Nephron (organoid): Measurements from ENCODE around the gene PHYHD1.

Source experiments
- H3K27ac Mint-ChIP-seq, 3 experiments: 2 replicates each; pipeline ENCODE4 v1.8.0; 2020; ENCODE audit warnings: mixed read lengths in 3 of 3, mild to moderate bottlenecking in 2 of 3, moderate library complexity in 1 of 3
- H3K27me3 Mint-ChIP-seq: 2 replicates; pipeline ENCODE4 v1.8.0; 2021; ENCODE audit warnings: low read depth, mild to moderate bottlenecking, moderate library complexity, mixed read lengths
- H3K36me3 Mint-ChIP-seq: 2 replicates; pipeline ENCODE4 v1.8.0; 2020; ENCODE audit warnings: low read depth, mixed read lengths
- H3K4me1 Mint-ChIP-seq: 2 replicates; pipeline ENCODE4 v1.8.0; 2020; ENCODE audit warnings: mixed read lengths
- H3K4me3 Mint-ChIP-seq, 3 experiments: 2 replicates each; pipeline ENCODE4 v1.8.0; 2020; ENCODE audit warnings: mild to moderate bottlenecking in 3 of 3, mixed read lengths in 3 of 3, moderate library complexity in 2 of 3
- H3K9me3 Mint-ChIP-seq: 2 replicates; pipeline ENCODE4 v1.8.0; 2020; ENCODE audit warnings: mixed read lengths
- CTCF ChIP-seq, 3 experiments: fragments of 200-600 bp; sonication (generic); IDR thresholded peaks; one replicate each; pipeline ENCODE4 v1.5.0; 2021; ENCODE audit warnings: antibody characterized with exemption in 3 of 3; ENCODE audit not compliant: unreplicated experiment in 3 of 3

PHYHD1 gene

DNA sequence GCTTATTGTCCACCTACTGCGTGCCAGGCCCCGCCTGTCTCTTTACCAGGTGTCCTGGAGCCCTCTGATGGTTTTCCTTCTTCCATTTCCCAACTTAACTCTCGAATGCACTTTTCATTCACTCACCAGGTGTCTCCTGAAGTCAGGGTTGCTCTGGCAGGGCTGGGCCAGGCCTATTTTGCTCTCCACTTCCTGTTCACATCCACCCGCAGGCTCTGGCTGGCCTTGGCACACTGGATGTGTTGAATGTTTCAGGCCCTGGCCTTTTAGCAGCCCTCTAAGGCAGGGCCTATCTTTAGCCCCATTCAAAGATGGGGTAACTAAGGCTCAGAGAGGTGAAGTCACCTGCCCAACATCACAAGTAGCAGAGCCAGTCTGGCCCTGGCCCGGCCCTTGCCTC lies 22.4 kb upstream of the PHYHD1 start:
- no peak overlapping the region for H3K4me3 Mint-ChIP-seq
- H3K4me1 Mint-ChIP-seq, result peaks cover 16% of the 10 kb centered on the region
- H3K36me3 Mint-ChIP-seq, result peaks cover 26% of the 10 kb centered on the region

GRCh38 chr9:128898845-128899565 lies 21.8 kb upstream of the PHYHD1 start:
- Mint-ChIP-seq H3K27me3 (peaks cover 3% of the 10 kb centered on the region), H3K4me1 (peaks cover 13% of the 10 kb centered on the region), H3K4me3 (no peak overlapping the region), H3K27ac (peak overlapping the region in 1 of 3 experiments; percentile 13), H3K9me3 (no peaks in the 10 kb centered on the region), H3K36me3 (peaks cover 22% of the 10 kb centered on the region)
- TF ChIP-seq CTCF (IDR thresholded peaks at IDR 0.05; ENCODE audit: unreplicated experiment in 3 of 3), result no peak

More for the DNA sequence above, 22.4 kb upstream of the PHYHD1 start:
- H3K27ac Mint-ChIP-seq, result no peak overlapping the region
- H3K9me3 Mint-ChIP-seq, result no peaks in the 10 kb centered on the region
- peaks cover 3% of the 10 kb centered on the region for H3K27me3 Mint-ChIP-seq
- TF ChIP-seq CTCF (IDR thresholded peaks at IDR 0.05; ENCODE audit: unreplicated experiment in 3 of 3), result no peak

DNA sequence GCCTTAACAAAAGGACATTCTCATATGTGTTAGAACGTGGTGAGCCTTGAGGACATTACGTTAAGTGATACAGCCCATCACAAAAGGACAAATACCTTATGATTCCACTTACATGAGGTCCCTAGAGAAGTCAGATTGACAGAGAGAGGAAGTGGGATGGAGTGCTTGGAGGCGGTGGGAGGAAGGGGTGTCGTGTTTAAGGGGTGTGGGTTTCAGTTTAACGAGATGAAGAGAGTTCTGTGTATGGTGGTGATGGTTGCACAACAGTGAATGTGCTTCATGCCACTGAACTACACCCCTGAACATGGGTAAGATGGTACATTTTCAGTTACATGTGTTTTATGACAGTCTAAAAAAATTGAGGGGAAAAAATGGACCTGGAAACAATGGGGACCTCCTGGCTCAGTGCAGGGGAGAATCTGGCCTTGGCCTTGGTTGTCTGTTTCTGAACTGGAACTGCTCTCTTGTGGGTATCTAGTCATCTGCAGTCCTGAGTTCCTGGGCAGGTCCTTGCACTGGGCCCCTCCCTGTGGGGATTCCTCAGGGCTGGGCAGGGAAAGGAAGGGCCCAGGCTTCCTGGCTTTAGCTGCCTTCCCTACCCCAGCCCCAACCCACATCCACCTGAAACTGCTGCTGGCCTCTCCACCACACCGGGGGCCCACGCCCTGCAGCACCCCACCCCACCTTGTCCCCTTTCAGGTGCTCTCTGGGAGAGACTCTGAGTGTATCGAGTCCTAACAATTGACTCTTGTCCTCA lies 21.0 kb upstream of the PHYHD1 start:
- H3K4me1 Mint-ChIP-seq, result peaks cover 12% of the 10 kb centered on the region
- no peaks in the 10 kb centered on the region for H3K9me3 Mint-ChIP-seq
- H3K4me3 Mint-ChIP-seq, result no peak overlapping the region
- peaks cover 21% of the 10 kb centered on the region for H3K36me3 Mint-ChIP-seq
- no peak for TF ChIP-seq CTCF (IDR thresholded peaks at IDR 0.05; ENCODE audit: unreplicated experiment in 3 of 3)
- H3K27me3 Mint-ChIP-seq, result peaks cover 3% of the 10 kb centered on the region
- peak overlapping the region in 1 of 3 experiments; percentile 13 for H3K27ac Mint-ChIP-seq

GRCh38 chr9:128901379-128901778 lies 19.4 kb upstream of the PHYHD1 start:
- Mint-ChIP-seq H3K9me3 (no peaks in the 10 kb centered on the region), H3K27ac (no peak overlapping the region), H3K4me3 (no peak overlapping the region), H3K4me1 (peaks cover under 1% of the 10 kb centered on the region), H3K27me3 (peaks cover 3% of the 10 kb centered on the region), H3K36me3 (peaks cover 13% of the 10 kb centered on the region)
- TF ChIP-seq CTCF (IDR thresholded peaks at IDR 0.05; ENCODE audit: unreplicated experiment in 3 of 3), result no peak

DNA sequence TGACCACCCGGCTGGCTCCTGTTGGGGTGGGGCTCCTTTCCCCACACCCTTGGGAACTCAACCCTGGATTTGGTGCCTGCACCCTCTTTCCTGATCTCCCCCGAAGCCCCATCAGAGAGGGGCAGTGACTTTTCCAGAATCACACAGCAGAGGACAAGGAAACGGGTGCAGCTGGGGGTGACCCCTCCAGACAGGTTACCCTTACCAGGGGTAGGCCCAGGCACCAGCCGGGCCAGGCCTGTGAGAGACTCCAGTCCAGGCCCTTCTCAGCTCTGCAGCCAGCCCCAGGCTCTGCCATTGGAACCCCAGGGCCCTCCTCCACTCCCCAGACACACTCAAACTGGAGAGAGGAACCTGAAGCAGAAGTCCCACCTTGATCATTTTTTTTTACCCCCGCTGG lies 19.0 kb upstream of the PHYHD1 start:
- no peak for TF ChIP-seq CTCF (IDR thresholded peaks at IDR 0.05; ENCODE audit: unreplicated experiment in 3 of 3)
- no peak overlapping the region for H3K4me3 Mint-ChIP-seq
- H3K27me3 Mint-ChIP-seq, result peaks cover 3% of the 10 kb centered on the region
- H3K4me1 Mint-ChIP-seq, result no peaks in the 10 kb centered on the region
- peaks cover 13% of the 10 kb centered on the region for H3K36me3 Mint-ChIP-seq
- H3K9me3 Mint-ChIP-seq, result no peaks in the 10 kb centered on the region
- H3K27ac Mint-ChIP-seq, result no peak overlapping the region
